Activated CD4-positive, alpha-beta T cell treated with anti-CD3 and anti-CD28 coated beads, Interleukin-2, Interleukin-6, amounts not matched to agents 100 ng/mL and 50 ng/mL, durations not matched to agents 16 hours and 8 hours (primary cell): ENCODE data around the gene FAM216B.

ENCODE experiments used
- DNase-seq: peaks from one replicate; pipeline ENCODE4 v3.0.0-alpha.2; 2020

FAM216B gene

DNA sequence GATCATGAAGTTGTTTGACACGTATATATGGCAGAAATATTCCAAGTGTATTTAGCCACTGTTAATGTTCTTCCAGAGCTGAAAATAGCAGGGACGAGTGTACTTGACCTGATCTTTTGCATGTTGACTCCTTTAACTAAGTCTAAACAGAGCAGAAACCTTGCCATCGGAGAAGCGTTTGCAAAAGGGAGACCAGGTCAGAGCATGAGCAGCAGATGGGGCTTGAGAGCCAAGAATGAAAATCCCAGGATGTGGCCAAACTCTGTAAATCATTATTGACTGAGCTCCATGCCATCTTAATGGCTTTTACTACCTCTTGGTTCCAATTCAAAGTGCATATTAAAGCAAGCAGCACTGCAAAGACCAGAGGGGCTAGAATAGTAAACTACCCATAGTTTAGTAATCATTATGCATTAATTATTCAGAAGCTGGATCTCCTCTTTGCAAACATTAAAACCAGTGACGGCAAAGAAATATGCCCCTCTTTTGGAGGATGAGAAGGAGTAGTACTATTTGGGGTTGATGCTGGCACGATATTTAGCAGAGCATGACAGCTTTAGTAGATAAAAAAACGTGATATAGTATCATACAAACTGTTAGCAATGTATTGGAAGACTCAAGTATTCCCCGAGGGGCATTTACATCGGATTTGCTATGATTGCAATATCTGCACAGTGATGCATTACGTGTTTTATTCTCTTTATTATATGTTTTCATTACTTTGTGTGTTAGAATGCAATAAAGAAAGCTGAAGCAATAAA lies 55.7 kb downstream of the FAM216B start:
- DNase-seq: no peak
